ENCODE measurements around the gene ADAMTS18.

Gene ADAMTS18

DNA sequence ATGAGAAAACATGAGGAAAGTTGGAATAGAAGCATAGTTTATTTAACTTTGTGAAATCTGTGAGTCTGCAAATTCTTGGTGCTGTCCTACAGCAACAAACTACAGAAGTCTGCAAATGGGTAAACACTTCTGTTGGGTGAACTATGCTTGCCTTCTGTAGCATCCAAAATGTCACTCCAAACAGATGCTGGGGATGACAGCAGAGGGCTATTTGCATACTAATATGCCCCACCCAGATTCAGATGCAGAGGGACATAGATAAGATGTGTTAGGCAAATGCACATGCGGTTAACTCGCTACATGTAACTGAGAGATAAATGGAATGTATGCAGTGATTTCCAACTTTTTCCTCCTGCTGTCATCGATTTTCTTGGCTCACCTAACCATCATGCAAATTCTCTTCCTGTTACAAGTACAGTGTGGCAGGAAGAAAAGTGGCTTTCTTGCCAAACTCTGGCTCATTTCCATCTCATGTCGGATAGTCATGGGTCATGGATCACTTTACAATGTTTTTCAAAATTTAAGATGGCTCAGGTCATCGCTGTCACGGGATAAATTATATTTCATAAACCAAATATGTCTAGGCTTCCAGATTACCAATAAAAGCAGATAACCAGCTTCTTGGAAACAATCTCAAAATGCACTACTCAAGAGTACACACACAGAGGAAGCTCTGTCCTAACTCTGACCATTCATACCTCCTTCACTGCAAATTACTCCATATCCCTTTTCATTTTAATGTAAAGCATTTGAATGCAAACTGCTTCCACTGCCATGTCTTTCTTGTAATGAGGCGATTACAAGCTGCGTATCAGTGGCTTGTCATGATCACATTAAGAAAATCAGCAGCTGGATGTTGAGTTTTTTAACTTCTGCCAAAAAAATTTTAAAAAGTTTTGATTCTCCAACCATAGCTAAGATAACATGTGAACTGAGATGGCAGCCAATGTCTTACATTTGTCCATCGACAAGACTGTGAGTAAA lies 47.7 kb downstream of the ADAMTS18 start:
- DNase-seq: no peak

DNA sequence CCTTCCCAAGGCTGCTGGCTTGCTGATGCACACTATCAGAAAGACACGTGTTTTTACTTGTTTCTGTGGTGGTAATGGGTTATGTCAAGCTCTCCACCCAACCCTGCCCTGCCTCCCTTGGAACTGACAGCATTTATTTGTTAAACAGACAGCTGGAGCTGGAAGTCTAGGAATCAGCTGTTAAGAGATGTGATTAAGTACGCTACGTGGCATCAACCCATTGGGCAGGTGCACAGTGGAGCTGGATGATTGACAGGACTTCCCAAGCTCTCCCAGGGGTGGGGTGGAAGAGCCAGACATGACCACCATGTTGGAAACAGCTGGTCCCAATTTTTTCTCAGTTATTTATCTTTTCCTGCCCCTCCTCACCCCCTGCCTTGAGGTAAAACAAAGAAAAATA lies 49.4 kb downstream of the ADAMTS18 start:
- no peak for DNase-seq

DNA sequence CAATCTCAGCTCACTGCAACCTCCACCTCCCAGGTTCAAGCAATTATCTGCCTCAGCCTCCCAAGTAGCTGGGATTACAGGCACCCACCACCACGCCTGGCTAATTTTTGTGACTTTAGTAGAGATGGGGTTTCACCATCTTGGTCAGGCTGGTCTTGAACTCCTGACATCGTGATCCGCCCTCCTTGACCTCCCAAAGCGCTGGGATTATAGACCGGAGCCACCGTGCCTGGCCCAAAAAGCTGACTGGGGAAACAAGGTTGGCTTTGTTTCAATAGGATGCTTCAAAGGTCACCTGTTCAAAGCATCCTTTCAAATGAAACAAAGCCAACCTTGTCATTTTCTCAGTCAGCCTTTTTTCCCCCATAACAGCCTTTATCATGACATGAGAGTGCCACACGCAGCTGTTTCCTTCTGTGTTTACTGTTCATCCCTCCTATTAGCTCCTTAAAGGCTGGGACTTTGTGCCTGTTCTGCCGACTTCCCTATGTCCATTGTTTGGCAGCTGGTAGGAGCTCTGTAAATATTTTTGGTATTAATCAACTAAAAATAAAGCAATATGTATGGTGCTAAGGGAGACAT lies 51.1 kb downstream of the ADAMTS18 start:
- DNase-seq: no peak

DNA sequence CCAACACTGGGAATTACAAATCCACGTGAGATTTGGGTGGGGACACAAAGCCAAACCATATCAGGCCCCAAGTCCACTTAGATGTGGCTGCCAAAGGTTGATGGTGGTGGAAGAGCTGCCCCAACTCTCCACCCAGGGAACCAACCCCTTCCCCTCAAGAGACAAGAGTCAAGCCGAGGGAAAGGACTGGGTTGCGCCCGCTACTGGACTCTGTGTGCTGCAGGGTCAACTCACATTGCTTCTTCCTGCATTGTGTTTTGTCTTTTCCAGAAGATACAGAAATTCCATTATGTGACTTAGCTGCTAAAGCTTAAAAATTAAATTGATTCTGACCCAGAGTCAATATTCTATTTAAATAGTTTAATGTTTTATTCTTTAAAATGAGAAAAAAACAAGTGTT lies 58.5 kb downstream of the ADAMTS18 start:
- no peak for DNase-seq

DNA sequence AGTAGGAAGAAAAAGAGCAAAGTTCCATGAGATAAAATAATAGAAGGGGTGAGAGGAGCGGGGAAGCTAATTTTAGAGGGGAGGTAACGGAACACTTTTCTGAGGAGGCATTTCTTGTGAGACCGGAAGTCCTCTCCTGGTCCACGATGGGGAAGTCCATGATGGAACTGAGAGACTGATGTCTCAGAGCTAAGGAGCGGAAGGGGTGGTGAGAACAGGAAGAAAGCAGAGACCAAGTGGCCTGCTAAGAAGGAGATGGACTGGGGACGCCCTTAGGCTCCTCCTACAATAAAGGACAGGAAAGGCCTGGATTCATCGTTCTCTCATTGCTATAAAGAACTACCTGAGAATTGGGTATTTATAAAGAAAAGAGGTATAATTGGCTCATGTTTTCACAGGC lies 59.4 kb downstream of the ADAMTS18 start:
- no peak for DNase-seq

DNA sequence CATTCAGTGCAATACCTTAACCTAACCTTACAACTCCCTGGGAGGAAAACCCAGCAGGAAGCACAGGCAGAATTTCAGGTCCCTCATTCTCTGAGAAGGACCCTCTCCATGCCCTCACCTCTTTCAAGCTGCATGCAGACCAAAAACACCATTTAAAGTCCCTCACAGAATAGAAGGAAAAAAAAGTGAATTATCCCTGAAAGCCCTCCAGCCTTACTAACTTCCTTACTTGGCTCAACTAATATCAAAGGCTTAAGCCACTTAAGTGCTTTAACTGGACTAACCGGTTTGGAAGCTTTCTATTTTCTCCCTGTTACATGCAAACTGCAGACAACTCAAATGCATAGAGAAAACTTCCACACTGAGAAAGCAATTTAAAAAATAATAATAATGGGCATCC lies 60.5 kb downstream of the ADAMTS18 start:
- no peak for DNase-seq

DNA sequence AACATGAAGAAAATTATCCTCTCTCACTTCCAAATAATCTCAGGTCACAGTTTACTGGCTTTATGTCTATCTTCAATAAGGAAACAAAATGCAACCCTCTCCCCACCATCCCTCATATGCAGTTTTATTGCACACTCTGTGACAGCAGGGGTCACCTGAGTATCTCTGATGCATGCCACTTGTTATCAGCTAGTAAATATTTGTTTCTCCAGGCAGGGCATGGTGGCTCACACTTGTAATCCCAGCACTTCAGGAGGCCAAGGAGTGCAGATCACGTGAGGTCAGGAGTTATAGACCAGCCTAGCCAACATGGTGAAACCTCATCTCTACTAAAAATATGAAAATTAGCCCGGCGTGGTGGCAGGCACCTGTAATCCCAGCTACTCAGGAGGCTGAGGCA lies 61.1 kb downstream of the ADAMTS18 start:
- DNase-seq: no peak

DNA sequence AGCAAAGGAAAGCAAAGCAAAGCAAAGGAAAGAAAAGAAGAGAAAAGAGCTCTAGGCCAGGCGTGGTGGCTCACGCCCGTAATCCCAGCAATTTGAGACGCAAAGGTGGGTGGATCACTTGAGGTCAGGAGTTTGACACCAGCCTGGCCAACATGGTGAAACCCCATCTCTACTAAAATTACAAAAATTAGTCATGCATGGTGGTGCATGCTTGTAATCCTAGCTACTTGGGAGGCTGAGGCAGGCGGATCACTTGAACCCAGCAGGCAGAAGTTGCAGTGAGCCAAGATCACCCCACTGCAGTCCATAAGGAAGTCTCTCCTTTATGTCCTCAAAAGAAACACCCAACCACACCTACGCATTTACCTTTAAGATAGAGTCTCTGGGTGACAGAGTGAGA lies 70.1 kb downstream of the ADAMTS18 start:
- DNase-seq: no peak

DNA sequence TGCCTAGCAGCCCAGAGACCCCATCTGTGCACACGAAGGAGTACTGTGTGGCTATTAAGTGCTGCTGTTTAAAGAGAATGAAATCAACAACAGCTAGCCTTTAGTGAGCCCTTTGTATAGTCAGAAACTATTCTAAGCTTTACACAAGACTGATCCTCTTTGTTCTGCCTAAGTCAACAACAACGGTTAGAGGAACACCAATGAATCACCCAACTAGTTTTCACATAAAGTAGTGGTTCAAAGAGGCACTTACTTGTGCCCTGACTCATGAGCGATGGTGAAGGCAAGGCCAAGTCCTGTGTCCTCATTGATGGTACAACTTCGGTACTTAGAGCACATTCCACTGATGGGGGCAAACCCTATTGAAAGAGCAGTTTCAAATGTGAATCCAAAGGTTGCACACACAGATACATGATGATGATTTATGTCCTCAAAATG lies 75.8 kb downstream of the ADAMTS18 start:
- no peak for DNase-seq

DNA sequence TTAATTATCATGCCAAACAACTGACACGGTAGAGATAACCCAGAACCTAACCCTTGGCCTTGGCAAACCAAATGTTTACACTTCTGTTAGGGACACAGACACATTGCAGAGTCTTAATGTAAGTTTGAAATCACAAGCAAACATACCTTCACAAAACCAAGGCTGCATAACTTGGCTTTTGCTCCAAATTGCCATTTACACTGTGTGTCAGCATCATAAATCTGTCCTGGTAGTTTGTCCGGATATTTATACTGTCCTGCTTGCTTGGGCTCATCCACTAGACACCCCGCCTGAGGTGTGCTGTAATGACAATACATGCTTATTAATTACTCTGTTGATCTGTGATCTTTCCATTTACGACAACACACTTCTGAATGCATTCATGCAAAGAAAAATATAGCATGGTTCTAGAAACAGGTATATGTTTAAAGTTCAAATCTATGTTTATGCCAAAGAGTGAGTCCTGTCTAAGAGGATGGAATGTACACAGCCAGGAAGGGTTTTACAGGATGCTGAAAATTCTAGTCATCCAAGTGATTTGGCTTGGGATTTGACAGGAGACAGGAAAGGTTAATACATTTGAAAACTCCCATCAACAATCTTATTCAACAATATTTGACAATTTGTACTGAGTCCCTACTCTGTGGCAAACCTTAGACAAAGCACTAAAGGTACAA lies 81.1 kb downstream of the ADAMTS18 start:
- no peak for DNase-seq

DNA sequence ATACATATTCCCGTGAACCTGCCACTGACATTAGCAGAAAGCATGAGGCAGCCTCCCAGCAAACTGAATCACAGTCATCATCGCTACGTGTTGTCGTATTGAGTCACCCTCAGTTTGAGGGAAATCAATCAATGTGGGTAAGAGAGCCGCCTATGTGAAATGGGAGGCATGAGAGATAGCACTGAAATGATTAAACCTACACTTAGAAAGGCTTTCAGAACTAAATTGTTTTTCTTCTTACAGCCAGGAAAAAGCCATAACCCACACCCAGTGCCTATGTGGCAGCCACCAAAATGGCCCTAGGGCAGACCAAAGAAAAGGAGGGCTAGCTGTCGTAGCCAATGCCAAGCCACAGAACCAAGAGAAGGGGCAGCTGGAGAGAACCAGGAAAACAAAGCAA lies 90.5 kb downstream of the ADAMTS18 start:
- DNase-seq: no peak

DNA sequence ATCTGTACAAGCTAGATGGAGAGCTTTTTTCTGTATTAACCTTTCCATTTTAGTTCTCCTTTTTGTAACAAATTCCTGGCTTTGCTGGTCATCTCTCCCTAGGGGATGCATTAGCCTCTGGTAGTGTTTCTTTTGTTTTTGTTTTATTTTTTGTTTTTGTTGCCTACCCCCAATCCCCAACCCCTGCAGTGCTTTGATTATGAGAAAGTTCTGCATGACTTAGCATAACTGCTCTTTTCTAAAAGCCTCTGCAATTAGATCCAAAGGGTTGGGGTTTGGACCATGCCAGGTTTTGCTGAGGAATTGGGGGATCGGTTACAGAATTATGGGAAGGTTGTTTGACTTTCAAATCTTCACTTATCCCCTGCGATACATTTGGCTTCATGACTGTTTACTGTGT lies 98.2 kb downstream of the ADAMTS18 start:
- DNase-seq: no peak

DNA sequence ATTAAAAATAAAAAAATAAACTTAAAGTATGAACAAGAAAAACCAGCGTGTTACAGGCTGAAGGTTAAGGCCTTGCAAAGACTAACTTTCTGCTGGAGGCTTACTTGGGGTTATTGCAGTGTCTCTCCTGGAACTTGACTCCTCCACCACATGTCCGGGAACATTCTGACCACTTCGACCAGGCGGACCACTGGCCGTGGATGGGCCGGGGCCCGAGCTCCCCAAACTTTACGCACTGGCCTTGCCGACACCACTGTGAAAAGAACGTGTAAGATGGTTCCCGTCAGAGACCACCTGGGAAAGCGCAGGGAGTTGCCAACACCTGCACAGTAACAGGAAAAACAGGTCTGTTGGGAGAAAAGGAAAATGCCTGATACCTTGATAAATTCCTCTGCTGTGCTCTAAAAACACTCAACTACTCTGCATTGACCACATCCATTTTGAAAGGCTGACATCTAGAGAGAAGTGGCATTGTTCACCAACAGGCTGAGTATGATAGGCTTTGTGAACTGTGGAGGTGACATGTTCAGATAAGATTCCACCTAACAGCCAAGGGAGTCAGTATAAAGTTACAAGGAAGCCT lies 99.1 kb downstream of the ADAMTS18 start:
- no peak for DNase-seq

DNA sequence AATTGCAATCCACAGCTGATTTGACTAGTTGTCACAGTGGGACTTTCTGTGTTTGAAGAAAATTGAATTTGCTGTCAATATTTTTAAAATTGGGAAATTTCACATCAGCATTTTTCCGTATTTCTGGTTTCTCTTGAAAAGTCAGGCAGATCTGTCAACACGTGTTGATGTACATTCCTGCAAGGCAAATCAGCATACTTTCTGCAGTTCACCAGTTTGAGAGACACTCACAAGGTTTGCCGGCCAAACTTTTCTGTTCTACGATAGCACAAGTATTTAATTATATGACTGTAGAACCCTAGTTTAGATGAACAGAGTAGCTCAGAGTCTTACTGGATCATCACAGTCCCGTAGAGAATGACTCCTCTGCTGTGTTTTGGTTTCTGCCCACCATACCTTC lies 102.0 kb downstream of the ADAMTS18 start:
- no peak for DNase-seq

DNA sequence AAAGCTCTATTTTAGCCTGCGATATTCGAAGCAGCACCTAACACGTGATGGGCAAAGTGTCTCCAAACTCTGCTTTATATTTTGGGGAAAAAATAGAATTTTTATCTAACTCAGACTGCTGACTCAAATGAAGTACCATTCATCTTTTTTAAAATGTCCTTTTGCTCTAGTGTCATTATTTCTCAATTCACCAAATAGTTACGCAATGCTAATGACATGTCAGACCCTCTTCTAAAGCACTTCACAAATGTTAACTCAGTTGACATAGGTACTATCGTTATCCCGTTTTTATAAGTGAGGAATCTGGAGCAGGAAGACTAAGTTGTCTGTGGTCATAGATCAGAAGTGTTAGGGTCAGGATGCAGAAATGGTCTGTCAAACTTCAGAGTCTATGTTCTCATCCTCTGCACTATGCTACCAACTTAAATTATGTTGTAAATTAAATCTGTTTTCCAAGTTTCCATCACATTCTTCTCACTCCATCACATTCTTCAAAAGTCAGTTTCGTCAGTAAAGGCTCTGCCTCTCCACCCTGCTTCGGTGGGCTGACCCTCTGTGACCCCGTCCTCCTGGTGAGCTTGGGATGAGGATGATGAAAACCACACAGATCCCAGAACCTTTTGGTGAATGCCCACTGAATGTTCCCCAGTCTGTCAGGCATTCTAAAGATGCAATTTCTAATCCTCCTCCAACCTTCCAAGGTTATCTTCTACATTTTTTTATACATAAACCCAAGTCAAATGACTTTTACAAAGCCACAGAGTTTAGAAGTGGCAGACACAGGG lies 102.8 kb downstream of the ADAMTS18 start:
- DNase-seq: no peak

DNA sequence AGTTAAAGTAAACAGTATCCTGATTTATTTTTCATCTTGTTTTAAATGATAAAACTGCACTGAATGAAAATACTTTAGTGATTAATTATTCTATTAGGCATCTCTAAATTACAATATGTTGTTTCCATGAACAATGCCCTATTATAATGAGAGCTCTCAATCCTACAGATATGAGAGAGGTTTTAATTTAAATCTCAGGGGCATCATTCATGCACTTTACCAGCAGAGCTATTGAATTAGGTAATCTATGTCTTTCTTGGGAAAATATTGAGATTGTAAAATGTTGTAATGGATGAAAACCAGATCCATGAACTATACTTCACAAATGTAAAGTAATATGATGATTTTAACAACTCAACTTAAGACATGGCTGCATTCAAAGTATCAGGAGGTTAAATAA lies 103.8 kb downstream of the ADAMTS18 start:
- no peak for DNase-seq

DNA sequence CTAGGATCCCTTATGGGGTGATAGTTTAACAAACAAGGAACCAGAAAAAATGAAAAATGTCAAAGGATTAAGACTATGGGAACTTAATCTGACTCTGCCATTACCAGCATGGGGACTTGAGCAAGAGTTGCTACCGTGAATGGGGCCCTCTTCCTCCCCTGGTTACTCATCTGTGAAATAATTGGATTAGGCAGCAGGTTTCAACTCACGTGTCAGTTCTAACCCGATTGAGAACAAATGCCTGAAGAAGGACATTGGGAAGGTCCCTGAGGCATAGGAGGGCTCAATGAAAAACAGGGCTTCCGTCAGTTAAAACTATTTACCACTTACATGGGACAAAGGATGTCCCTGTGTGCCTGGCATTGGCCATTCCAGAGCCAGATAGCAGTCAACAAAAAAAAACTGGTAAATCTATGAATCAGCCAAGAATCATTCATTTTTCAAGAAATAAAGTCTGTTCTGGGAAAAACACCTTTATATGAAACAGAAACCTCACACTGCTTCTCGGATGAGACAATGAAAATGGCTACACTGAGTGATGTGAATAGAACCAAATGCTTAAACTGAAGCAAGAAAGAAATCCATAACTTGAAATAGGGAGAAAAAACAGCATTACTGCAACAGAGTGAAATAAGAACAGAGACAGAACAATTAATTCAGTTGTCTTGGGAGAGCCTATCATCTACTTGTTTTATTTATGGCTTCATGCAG lies 104.3 kb downstream of the ADAMTS18 start:
- no peak for DNase-seq

DNA sequence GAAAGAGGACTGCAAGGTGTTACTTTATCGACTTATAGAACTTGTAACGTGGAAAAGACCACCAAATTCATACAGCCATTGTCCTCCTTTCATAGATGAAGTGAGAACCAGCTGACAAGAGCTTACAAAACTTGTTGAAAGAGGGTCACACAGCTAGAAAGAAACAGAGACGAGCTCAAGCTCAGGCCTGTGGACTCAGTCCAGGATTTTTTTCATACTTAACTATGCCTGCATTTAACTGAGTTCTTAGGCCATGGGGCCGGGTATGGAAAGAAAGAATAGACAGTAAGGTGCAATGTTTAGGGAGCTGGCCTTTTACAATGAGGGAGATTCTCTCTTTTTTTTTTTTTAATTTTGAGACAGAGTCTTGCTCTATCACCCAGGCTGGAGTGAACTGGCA lies 106.1 kb downstream of the ADAMTS18 start:
- DNase-seq: no peak

DNA sequence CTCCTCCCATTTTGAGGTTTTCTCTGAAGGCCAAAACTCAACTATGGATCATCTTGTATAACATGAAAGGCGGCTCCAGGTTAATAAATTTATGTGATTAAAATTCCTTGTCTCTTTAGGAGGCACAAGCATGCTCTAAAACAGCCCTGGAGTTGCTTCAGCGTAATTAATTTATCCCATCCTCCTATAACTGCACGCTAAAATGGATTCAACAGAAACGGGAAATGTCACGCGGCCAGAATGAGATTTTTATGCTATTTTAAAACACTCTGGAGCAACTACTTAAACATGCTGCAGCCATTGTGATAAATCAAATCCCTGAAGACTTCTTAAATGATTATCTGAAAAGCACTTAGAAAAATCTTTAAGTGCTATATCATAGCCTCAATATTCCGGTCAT lies 106.6 kb downstream of the ADAMTS18 start:
- DNase-seq: no peak

DNA sequence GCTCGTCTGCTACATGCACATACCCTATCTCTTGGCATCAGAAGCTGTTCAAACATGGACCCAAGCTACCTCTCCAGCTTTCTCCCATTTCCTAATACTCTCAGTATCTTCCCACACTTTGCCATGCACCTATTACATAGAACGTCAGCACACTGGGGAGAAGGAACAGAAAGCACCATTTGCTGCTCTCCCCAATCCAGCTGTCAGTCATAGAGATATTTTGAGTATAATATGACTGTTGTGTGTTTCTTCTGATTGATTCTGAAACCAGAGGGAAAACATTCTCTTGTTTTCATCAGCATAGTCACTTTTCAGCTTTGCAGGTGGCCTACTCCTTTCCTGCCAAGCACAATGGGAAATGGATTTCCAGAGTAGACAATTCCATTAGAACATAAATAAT lies 107.1 kb downstream of the ADAMTS18 start:
- no peak for DNase-seq

DNA sequence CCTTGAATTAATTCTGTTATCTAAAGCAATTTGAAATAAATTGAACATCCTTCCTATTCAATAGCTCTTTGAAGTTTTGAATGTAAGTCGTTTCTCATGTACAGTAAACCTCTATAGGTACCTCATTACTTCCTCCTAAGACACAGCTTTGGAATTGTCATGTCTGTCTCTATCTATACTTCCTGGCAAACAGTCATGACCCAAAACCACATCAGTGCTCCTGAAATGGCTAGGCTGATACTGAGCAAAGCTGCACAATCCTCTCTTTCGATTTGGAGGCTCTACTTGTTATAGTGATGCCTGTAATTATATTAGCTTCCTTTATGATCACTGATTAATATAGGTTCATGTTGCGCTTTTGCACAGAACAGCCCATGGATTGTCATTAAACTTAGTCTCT lies 110.1 kb downstream of the ADAMTS18 start:
- no peak for DNase-seq

DNA sequence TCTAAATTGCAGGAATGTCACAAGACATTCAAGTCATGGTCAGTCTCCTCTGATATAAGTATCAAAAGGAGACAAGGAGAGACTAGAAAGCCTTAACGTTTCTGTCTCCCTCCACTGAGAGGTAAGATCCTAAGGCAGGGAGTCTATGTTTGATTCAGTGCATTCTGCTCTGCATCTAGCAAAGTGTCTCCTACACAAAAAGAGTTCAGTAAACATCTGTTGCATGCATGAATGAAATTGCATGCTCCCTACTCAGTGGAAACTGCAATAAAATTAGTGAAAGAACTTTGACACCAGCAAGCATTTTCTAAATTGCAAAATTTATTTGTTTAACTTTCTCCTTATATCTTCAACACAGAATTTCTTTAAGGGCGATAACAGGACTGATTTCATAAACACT lies 111.1 kb downstream of the ADAMTS18 start:
- no peak for DNase-seq

Measured in RPMI8226 (cell line).